GM12873 (cell line): ENCODE measurements around the gene ST3GAL3.

Experiments used
- CTCF ChIP-seq: IDR thresholded peaks from 2 replicates; pipeline ENCODE4 v1.5.1; 2012; ENCODE audit warnings: low read depth, mild to moderate bottlenecking, moderate library complexity, low read length, control low read depth; ENCODE audit not compliant: insufficient read depth; ENCODE audit errors: missing control alignments

The ST3GAL3 gene

DNA sequence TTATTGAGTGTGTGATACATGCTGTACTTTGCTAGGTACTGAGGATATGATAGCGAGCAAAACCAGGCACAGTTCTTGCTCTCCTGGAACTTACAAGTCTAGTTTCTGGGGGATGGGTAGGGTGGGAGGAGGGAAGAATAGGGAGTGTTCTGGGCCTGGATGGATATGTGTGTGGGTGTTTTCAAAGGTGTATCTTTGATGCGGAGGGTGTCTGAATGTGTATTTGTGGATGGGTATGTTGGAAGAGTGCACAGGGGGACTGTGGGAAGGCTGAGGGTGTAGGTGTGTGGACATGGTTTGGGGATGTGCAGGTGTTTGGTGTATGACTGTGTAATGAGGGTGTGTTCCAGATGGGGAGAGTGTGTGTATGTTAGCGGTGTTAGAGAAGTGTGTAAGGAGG lies 258.0 kb downstream of the ST3GAL3 start:
- no peak for TF ChIP-seq CTCF

GRCh38 chr1:43968348-43968948 lies 261.1 kb downstream of the ST3GAL3 start:
- TF ChIP-seq CTCF = no peak

DNA sequence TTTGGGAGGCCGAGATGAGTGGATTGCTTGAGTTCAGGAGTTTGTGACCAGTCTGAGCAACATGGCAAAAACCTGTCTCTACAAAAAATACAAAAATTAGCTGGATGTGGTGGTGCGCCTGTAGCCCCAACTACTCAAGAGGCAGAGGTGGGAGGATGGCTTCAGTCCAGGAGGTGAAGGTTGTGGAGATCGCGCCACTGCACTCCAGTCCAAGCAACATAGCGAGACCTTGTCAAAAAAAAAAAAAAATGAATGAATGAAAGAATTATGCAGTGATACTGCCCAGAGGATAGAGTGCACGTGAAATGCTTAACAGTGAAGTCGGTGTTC lies 262.0 kb downstream of the ST3GAL3 start:
- no peak for TF ChIP-seq CTCF

DNA sequence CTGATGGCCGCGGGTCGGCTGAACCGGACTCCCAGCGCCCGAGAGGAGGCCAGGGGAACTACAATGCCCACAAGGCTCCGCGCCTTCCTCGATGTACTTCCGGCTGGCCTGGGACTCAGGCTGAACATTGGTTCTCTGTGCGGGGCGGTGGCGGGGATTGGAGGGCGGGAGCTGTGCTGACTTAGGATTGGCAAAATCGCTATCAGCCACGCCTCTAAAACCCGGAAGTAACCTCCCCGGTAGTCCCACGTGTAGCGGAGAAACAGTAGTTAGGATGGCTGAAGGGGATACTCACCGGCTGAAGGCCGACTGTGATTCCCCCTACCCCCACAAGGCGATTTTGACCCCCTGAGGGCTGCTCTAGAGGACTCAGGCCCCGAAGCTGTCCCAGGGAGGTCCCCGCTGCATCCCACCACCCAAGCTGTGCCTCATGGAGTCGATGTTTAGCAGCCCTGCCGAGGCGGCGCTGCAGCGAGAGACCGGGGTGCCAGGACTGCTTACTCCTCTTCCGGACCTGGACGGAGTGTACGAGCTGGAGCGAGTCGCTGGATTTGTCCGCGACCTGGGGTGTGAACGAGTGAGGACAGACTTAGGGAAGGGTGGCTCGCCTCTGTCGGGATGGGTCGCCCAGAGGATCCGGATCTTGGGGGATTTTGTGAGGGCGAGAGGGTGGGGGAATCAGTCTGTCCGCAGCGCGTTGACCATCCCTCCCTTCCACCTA lies 262.6 kb downstream of the ST3GAL3 start, which contains the start of gene DPH2:
DPH2 (plus strand) TSS at position 265 of the 721 bp plus-strand sequence; CDS start at position 431, 166 bp downstream.
- peak; percentile 20 for TF ChIP-seq CTCF

- no peak for TF ChIP-seq CTCF
Measured at GRCh38 chr1:43970502-43970901, 263.2 kb downstream of the ST3GAL3 start.

- no peak for TF ChIP-seq CTCF
Measured at GRCh38 chr1:43970911-43971310, 263.6 kb downstream of the ST3GAL3 start.

- no peak for TF ChIP-seq CTCF
Measured at GRCh38 chr1:43971336-43971980, 264.1 kb downstream of the ST3GAL3 start.
